Spleen (tissue), 11 donors: ENCODE results near the gene PIP5KL1. TPM values are rescaled to one million over a fixed set of nuclear protein-coding genes. Genes with fewer than 3 reads are reported as not detected.

Experiments
- DNase-seq: peaks from one replicate; pipeline ENCODE4 v3.0.0-alpha.2; 2020
- H3K27ac ChIP-seq, 8 donors: fragments of 200-600 bp; sonication (generic) in 7 of 8; 1 replicate in 4 of 8; 2 replicates in 4 of 8; pipeline versions ENCODE4 v1.5.0 to v1.8.0; 2016 to 2021; ENCODE audit warnings: inconsistent platforms in 4 of 8, mild to moderate bottlenecking in 4 of 8, moderate library complexity in 1 of 8
- H3K27me3 ChIP-seq, 7 donors: fragments of 200-600 bp; sonication (generic) in 6 of 7; replicated peaks in 1 of 7; 1 replicate in 4 of 7; 2 replicates in 3 of 7; pipeline versions ENCODE4 v1.5.0 to v1.8.0; 2016 to 2021; ENCODE audit warnings: inconsistent platforms in 3 of 7, mild to moderate bottlenecking in 1 of 7
- H3K36me3 ChIP-seq, 6 donors: fragments of 200-600 bp; sonication (generic) in 5 of 6; 1 replicate in 4 of 6; 2 replicates in 2 of 6; pipeline versions ENCODE4 v1.5.0 to v1.8.0; 2016 to 2021; ENCODE audit warnings: inconsistent platforms in 2 of 6
- H3K4me1 ChIP-seq, 6 donors: fragments of 200-600 bp; sonication (generic) in 5 of 6; 1 replicate in 3 of 6; 2 replicates in 3 of 6; pipeline versions ENCODE4 v1.5.0 to v1.8.0; 2016 to 2021; ENCODE audit warnings: inconsistent platforms in 3 of 6
- H3K4me3 ChIP-seq, 8 donors: fragments of 200-600 bp; sonication (generic) in 7 of 8; 1 replicate in 4 of 8; 2 replicates in 4 of 8; pipeline versions ENCODE4 v1.5.0 to v1.8.0; 2016 to 2021; ENCODE audit warnings: inconsistent platforms in 4 of 8, mild to moderate bottlenecking in 4 of 8, moderate library complexity in 2 of 8
- H3K9me3 ChIP-seq, 8 donors: fragments of 200-600 bp; sonication (generic) in 7 of 8; 1 replicate in 4 of 8; 2 replicates in 4 of 8; pipeline versions ENCODE4 v1.5.0 to v1.8.0; 2016 to 2021; ENCODE audit warnings: inconsistent platforms in 4 of 8
- POLR2A ChIP-seq, 3 donors: fragments of 450-650 bp; IDR thresholded peaks; one replicate each; pipeline ENCODE4 v1.5.1; 2017; ENCODE audit warnings: antibody characterized with exemption in 3 of 3, mild to moderate bottlenecking in 1 of 3
- POLR2AphosphoS5 ChIP-seq, 3 donors: sonication (generic); formaldehyde crosslinking; IDR thresholded peaks; one replicate each; pipeline ENCODE4 v1.5.1; 2017; ENCODE audit warnings: antibody characterized with exemption in 3 of 3
- WGBS, 5 donors: extraction: QIAGEN DNeasy Blood & Tissue Kit in 3 of 5; methylation state at CpG; one replicate each; pipeline versions ENCODE4 v1.1.5 to v1.1.7; 2013 to 2018; 5-methylcytosine and 5-hydroxymethylcytosine counted together
- intact Hi-C: fragments of 100-400 bp; cut with DNase I; formaldehyde crosslinking; loops from one replicate; pipeline ENCODE4 v1.15.0; 2023; ENCODE audit warnings: low total_unique reads
- polyA plus RNA-seq, 3 donors: library from polyadenylated mRNA; stranded (reverse); fragments of 200-250 nt; gene quantifications; one replicate each; pipeline ENCODE4 v1.2.1, GENCODE V29; 2013
- total RNA-seq, 7 donors: library from RNA; depleted of rRNA in 3 of 7; stranded (reverse); fragments of >200 nt in 3 of 7; fragmentation: NEBNext Ultra II Directional in 4 of 7; extraction: Animal tissue kit (Norgen Biotek cat#: 25700) in 4 of 7; gene quantifications; one replicate each; pipeline versions ENCODE4 v1.1.0 to v1.2.1, GENCODE V29; 2016 to 2021
- TF ChIP-seq, protein P1 (sequence below), 11 experiments: fragments of 200-600 bp in 7 of 11; fragments of 450-650 bp in 4 of 11; sonication (generic) in 4 of 11; IDR thresholded peaks in 8 of 11; conservative IDR thresholded peaks in 3 of 11; 1 replicate in 7 of 11; 2 replicates in 4 of 11; pipeline versions ENCODE4 v1.4.0 to v1.8.0; 2016 to 2021; ENCODE audit warnings: antibody characterized with exemption in 11 of 11, inconsistent platforms in 4 of 11, mild to moderate bottlenecking in 1 of 11
- donor health status: healthy with polysubstance abuse.
- donor health status: DM: no; HTN: no; CAD: no; lungs with moderate emphysema.
- donor health status: DM: no; HTN: no; CAD: no.
- donor health status: Bipolar disorder and iron deficiency.
- donor health status: healthy.
- donor health status: DM: no; HTN: no; CAD: no.
- donor health status: DM: yes; HTN: yes; CAD: no.

PIP5KL1 gene
- total and polyA plus RNA-seq, 10 donors: 0.13 to 3.6 (median 0.68) TPM; not detected in 2

DNA sequence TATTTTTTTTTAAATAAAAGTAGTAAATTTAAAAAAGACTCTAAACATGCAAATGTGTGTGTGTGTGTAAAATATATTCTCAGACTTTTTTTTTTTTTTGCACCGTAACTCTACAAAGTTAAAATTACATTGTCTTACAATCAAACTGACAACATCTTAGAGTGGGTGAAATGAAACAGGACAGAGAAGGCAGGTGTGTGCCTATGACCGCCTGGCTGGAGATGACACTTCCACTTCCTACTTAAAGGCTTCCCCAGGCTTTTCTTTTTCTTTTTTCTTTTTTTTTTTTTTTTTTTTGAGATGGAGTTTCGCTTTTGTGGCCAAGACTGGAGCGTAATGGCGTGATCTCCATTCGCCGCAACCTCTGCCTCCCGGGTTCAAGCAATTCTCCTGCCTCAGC lies 50.4 kb downstream of the PIP5KL1 start:
- no peak for DNase-seq
- peaks cover 0 to 23% (median 3%) of the 10 kb centered on the region in 6 donors for H3K36me3 ChIP-seq
- peaks cover 0 to 17% (median 4%) of the 10 kb centered on the region in 7 donors for H3K27me3 ChIP-seq
- intact Hi-C loops: no loop called here
- TF ChIP-seq, protein P1, sequence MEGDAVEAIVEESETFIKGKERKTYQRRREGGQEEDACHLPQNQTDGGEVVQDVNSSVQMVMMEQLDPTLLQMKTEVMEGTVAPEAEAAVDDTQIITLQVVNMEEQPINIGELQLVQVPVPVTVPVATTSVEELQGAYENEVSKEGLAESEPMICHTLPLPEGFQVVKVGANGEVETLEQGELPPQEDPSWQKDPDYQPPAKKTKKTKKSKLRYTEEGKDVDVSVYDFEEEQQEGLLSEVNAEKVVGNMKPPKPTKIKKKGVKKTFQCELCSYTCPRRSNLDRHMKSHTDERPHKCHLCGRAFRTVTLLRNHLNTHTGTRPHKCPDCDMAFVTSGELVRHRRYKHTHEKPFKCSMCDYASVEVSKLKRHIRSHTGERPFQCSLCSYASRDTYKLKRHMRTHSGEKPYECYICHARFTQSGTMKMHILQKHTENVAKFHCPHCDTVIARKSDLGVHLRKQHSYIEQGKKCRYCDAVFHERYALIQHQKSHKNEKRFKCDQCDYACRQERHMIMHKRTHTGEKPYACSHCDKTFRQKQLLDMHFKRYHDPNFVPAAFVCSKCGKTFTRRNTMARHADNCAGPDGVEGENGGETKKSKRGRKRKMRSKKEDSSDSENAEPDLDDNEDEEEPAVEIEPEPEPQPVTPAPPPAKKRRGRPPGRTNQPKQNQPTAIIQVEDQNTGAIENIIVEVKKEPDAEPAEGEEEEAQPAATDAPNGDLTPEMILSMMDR (IDR thresholded peaks at IDR 0.05 in 8 of 11, conservative IDR thresholded peaks at IDR 0.05 in 3 of 11): no peak
- TF ChIP-seq POLR2A (IDR thresholded peaks at IDR 0.05) (no peak), POLR2AphosphoS5 (IDR thresholded peaks at IDR 0.05) (no peak)
- H3K9me3 ChIP-seq: no peaks in the 10 kb centered on the region
- WGBS, 5 donors: 59 to 70% (median 67%) methylated on average over 8 of the region's 8 CpGs
- H3K4me3 ChIP-seq: no peak overlapping the region
- H3K4me1 ChIP-seq: peaks cover 9 to 85% (median 53%) of the 10 kb centered on the region in 6 donors
- H3K27ac ChIP-seq: no peak overlapping the region

DNA sequence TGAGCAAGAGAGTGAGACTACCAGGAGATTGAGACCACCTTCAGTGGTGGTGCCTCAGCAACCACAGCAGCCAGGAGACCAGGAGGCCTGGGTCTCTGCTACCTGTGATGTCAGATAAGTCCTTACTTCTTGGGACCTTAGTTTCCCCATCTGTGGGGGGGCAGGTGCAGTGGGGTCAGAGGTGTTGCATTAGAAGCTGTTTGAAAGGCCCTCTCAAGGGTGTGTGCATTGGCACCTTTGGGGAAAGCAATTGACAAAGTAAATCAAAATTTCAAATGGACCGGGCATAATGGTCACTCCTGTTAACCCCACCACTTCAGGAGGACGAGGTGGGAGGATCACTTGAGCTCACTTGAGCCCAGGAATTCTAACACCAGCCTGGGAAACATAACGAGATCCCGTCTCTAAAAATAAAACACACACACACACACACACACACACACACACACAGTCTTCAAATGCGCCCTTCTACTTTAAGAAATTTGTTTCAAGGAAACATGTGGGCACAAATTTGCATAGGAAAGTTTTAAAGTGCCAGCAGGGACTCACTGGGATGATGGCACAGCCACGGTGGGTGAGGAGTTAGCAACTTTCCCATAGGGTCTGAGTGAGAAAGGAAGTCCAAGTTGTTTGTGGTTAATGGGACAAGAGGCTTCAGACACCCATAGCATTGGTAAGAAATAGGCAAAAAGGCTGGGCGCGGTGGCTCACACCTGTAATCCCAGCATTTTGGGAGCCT lies 51.8 kb downstream of the PIP5KL1 start:
- no peak overlapping the region for H3K4me3 ChIP-seq
- no peak for DNase-seq
- H3K27ac ChIP-seq: no peak overlapping the region
- 59 to 65% (median 62%) methylated on average over 8 of the region's 8 CpGs for WGBS, 5 donors
- intact Hi-C loops: no loop called here
- peaks cover 0 to 17% (median 4%) of the 10 kb centered on the region in 7 donors for H3K27me3 ChIP-seq
- TF ChIP-seq POLR2AphosphoS5 (IDR thresholded peaks at IDR 0.05): no peak
- TF ChIP-seq POLR2A (IDR thresholded peaks at IDR 0.05): no peak
- TF ChIP-seq, protein P1 (IDR thresholded peaks at IDR 0.05 in 8 of 11, conservative IDR thresholded peaks at IDR 0.05 in 3 of 11): no peak
- H3K36me3 ChIP-seq: peaks cover 0 to 10% (median 0%) of the 10 kb centered on the region in 6 donors
- H3K4me1 ChIP-seq: peaks cover 11 to 85% (median 56%) of the 10 kb centered on the region in 6 donors
- H3K9me3 ChIP-seq: no peaks in the 10 kb centered on the region

DNA sequence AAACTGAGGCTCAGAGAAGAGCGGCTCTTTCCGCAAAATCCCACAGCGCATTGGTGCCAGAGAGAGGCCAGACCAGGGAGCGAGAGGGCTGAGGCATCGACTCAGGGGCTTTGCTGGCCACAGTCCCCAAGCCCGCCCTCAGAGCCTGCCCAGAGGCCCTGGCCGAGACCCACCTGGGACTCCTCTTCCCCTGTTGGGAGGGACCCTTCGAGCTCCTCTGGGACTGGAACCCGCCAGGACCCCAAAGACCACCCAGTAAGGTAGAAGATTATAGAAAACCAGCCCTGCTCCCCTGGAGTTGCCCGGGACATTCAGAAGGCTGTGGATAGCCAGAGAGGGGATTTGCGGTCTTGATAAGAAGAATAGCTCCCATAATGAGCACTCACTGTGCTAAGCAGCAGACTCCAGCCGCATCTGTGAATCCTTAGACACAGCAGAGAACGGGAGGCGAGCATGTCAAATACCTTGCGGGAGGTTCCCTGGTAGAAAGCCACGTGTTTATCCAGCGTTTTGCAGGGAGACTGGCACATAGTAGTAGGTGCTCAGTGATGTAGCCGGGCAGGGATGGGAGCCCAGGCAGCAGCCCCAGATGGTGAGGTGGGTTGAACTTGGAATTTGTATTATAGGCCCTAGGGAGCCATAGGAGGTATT lies 52.5 kb downstream of the PIP5KL1 start:
- no peak for DNase-seq
- peak overlapping the region in 7 of 8 donors; percentile 35 to 83 (median 79) for H3K27ac ChIP-seq
- peaks cover 0 to 17% (median 4%) of the 10 kb centered on the region in 7 donors for H3K27me3 ChIP-seq
- intact Hi-C loops: no loop called here
- TF ChIP-seq, protein P1 (IDR thresholded peaks at IDR 0.05 in 8 of 11, conservative IDR thresholded peaks at IDR 0.05 in 3 of 11): no peak
- TF ChIP-seq POLR2AphosphoS5 (IDR thresholded peaks at IDR 0.05): no peak
- H3K9me3 ChIP-seq: no peaks in the 10 kb centered on the region
- peak overlapping the region in 7 of 8 donors; percentile 37 to 71 (median 42) for H3K4me3 ChIP-seq
- WGBS, 5 donors: 61 to 89% (median 76%) methylated on average over 12 to 18 of the region's 18 CpGs
- peaks cover 0 to 4% (median 0%) of the 10 kb centered on the region in 6 donors for H3K36me3 ChIP-seq
- peaks cover 14 to 87% (median 59%) of the 10 kb centered on the region in 6 donors for H3K4me1 ChIP-seq

DNA sequence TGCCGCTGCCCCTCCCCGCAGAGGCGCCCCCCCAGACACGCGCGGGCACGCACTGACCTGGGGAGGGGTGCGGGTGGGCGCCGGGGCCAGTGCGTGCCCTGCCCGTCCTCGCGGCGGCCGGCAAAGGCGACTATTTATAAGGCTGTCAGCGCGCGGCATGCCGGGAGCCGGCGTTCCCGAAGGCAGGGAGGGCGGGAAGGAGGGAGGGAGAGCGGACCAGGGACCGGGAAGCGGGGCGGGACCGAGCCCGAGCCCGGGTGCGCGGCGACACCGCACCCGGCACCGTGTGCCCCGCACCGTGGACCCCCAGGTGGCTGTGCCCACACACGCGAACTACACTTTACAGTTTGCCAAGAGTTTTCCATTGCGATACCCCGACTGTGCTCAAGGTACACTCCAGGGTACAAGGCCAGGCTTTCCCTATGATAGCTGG lies 53.0 kb downstream of the PIP5KL1 start, which contains the start of gene AK1:
Gene AK1, minus strand, starts transcription at position 110 of the 433 bp plus-strand sequence. CDS start 3,058 bp downstream, outside the sequence.
- peaks cover 14 to 87% (median 56%) of the 10 kb centered on the region in 6 donors for H3K4me1 ChIP-seq
- H3K27ac ChIP-seq: peak within 1 kb of the TSS; percentile 15 to 83 (median 78)
- WGBS, 5 donors: 3 to 6% (median 5%) methylated on average over 30 to 44 of the region's 44 CpGs; no CpG with 5 or more reads in 1 of the 5 donors
- peak; percentile 86 for DNase-seq
- H3K9me3 ChIP-seq: no peaks in the 10 kb centered on the region
- H3K27me3 ChIP-seq: peaks cover 0 to 17% (median 4%) of the 10 kb centered on the region in 7 donors
- H3K4me3 ChIP-seq: peak within 1 kb of the TSS; percentile 37 to 71 (median 40)
- H3K36me3 ChIP-seq: peaks cover 0 to 7% (median 0%) of the 10 kb centered on the region in 6 donors
- intact Hi-C loops: no loop called here
- TF ChIP-seq POLR2AphosphoS5 (IDR thresholded peaks at IDR 0.05) (peak; percentile 64 to 85 (median 85)), POLR2A (IDR thresholded peaks at IDR 0.05) (no peak)
- TF ChIP-seq, protein P1 (IDR thresholded peaks at IDR 0.05 in 8 of 11, conservative IDR thresholded peaks at IDR 0.05 in 3 of 11): no peak
